WI38 (cell line): ENCODE data around the gene SUSD2.
"Not testable (repeated sequence)": the region's sequence is repeated elsewhere in the genome, so short reads cannot be mapped to it uniquely, and the experiment has no call there.

Source experiments
- H3K4me3 ChIP-seq: 2 replicates; pipeline ENCODE4 v1.5.1; 2011; ENCODE audit warnings: low read depth, mild to moderate bottlenecking, control low read depth, low read length
- CTCF ChIP-seq: IDR thresholded peaks from 2 replicates; pipeline ENCODE4 v1.5.1; 2012; ENCODE audit warnings: low read depth, mild to moderate bottlenecking, control low read depth, low read length

SUSD2 gene

GRCh38 chr22:24181088-24181995 is at the start of gene SUSD2:
SUSD2 (plus strand) TSS chr22:24181487; CDS start chr22:24181520, 33 bp downstream.
- TF ChIP-seq CTCF, result no peak
- H3K4me3 ChIP-seq, result no peak within 1 kb of the TSS

GRCh38 chr22:24133187-24133965 is 47.9 kb upstream of the SUSD2 start:
- no peak overlapping the region for H3K4me3 ChIP-seq
- TF ChIP-seq CTCF, result peak; percentile 57

GRCh38 chr22:24134090-24134846 is 47.0 kb upstream of the SUSD2 start:
- H3K4me3 ChIP-seq, result no peak overlapping the region
- TF ChIP-seq CTCF, result no peak

GRCh38 chr22:24136533-24136932 is 44.8 kb upstream of the SUSD2 start:
- H3K4me3 ChIP-seq, result not testable (repeated sequence)

- no peak overlapping the region for H3K4me3 ChIP-seq
- no peak for TF ChIP-seq CTCF
Measured at GRCh38 chr22:24137595-24137994, 43.7 kb upstream of the SUSD2 start.

GRCh38 chr22:24138649-24139420 is 42.5 kb upstream of the SUSD2 start:
- no peak for TF ChIP-seq CTCF
- no peak overlapping the region for H3K4me3 ChIP-seq

- no peak overlapping the region for H3K4me3 ChIP-seq
Measured at GRCh38 chr22:24140357-24140756, 40.9 kb upstream of the SUSD2 start.

More at GRCh38 chr22:24140357-24140756, 40.9 kb upstream of the SUSD2 start:
- no peak for TF ChIP-seq CTCF
